H9 (cell line): ENCODE results near the gene DLEC1. TPM values are rescaled to one million over a fixed set of nuclear protein-coding genes. Genes with fewer than 3 reads are reported as not detected.
A peak's percentile ranks its signal among the peaks of the same experiment; 100 is the strongest.

Experiments
- DNase-seq: peaks from one replicate; pipeline ENCODE4 v3.0.0-alpha.2; 2017
- H2AFZ ChIP-seq: one replicate; pipeline ENCODE4 v1.6.1; 2013; ENCODE audit warnings: mild to moderate bottlenecking, low read length, control low read depth, moderate library complexity
- H2AK5ac ChIP-seq: 2 replicates; pipeline ENCODE4 v1.6.1; 2013; ENCODE audit warnings: low read length, control low read depth, mixed read lengths; ENCODE audit not compliant: insufficient read length
- H2BK120ac ChIP-seq: one replicate; pipeline ENCODE4 v1.6.1; 2013; ENCODE audit warnings: low read depth, mild to moderate bottlenecking, low read length, control low read depth, inconsistent platforms; ENCODE audit not compliant: poor library complexity, severe bottlenecking
- H2BK12ac ChIP-seq: 2 replicates; pipeline ENCODE4 v1.6.1; 2013; ENCODE audit warnings: low read length, control low read depth, mixed read lengths, low read depth; ENCODE audit not compliant: insufficient read length
- H2BK15ac ChIP-seq: 2 replicates; pipeline ENCODE4 v1.6.1; 2013; ENCODE audit warnings: low read depth, low read length, control low read depth
- H2BK20ac ChIP-seq: one replicate; pipeline ENCODE4 v1.6.1; 2013; ENCODE audit warnings: low read depth, mild to moderate bottlenecking, low read length, control low read depth, inconsistent platforms; ENCODE audit not compliant: poor library complexity, severe bottlenecking
- H2BK5ac ChIP-seq: 2 replicates; pipeline ENCODE4 v1.6.1; 2013; ENCODE audit warnings: low read length, control low read depth, mixed read lengths; ENCODE audit not compliant: insufficient read length
- H3K14ac ChIP-seq: 2 replicates; pipeline ENCODE4 v1.6.1; 2013; ENCODE audit warnings: low read length, control low read depth; ENCODE audit not compliant: insufficient read depth
- H3K18ac ChIP-seq: 2 replicates; pipeline ENCODE4 v1.6.1; 2013; ENCODE audit warnings: low read depth, mild to moderate bottlenecking, mixed read lengths, low read length, control low read depth; ENCODE audit not compliant: insufficient read length
- H3K23ac ChIP-seq: 2 replicates; pipeline ENCODE4 v1.6.1; 2013; ENCODE audit warnings: low read length, control low read depth, mixed read lengths, low read depth; ENCODE audit not compliant: insufficient read length
- H3K23me2 ChIP-seq: 2 replicates; pipeline ENCODE4 v1.6.1; 2013; ENCODE audit warnings: low read depth, mild to moderate bottlenecking, mixed read lengths, low read length, control low read depth; ENCODE audit not compliant: insufficient read length, poor library complexity, severe bottlenecking
- H3K27ac ChIP-seq: 2 replicates; pipeline ENCODE4 v1.5.1; 2013; ENCODE audit warnings: low read length, control low read depth, mixed read lengths, low read depth; ENCODE audit not compliant: insufficient read length
- H3K27me3 ChIP-seq: 2 replicates; pipeline ENCODE4 v1.6.1; 2013; ENCODE audit warnings: low read length, control low read depth, inconsistent platforms; ENCODE audit not compliant: insufficient read depth
- H3K4ac ChIP-seq: 2 replicates; pipeline ENCODE4 v1.6.1; 2013; ENCODE audit warnings: low read depth, mild to moderate bottlenecking, control low read depth, inconsistent platforms, low read length, moderate library complexity
- H3K4me1 ChIP-seq: 2 replicates; pipeline ENCODE4 v1.6.1; 2013; ENCODE audit warnings: low read length, control low read depth, inconsistent platforms; ENCODE audit not compliant: insufficient read depth
- H3K4me2 ChIP-seq: 2 replicates; pipeline ENCODE4 v1.6.1; 2013; ENCODE audit warnings: low read length, control low read depth, mixed read lengths; ENCODE audit not compliant: insufficient read length, insufficient read depth
- H3K56ac ChIP-seq: 2 replicates; pipeline ENCODE4 v1.6.1; 2013; ENCODE audit warnings: low read depth, mild to moderate bottlenecking, mixed read lengths, low read length, control low read depth; ENCODE audit not compliant: insufficient read length
- H3K79me1 ChIP-seq: 2 replicates; pipeline ENCODE4 v1.6.1; 2013; ENCODE audit warnings: low read depth, mild to moderate bottlenecking, moderate library complexity, low read length, control low read depth, inconsistent platforms; ENCODE audit not compliant: insufficient read depth, poor library complexity, severe bottlenecking
- H3K79me2 ChIP-seq: 2 replicates; pipeline ENCODE4 v1.6.1; 2013; ENCODE audit warnings: low read length, control low read depth, inconsistent platforms; ENCODE audit not compliant: insufficient read depth
- H3K9ac ChIP-seq: 2 replicates; pipeline ENCODE4 v1.6.1; 2013; ENCODE audit warnings: low read length, control low read depth, mixed read lengths; ENCODE audit not compliant: insufficient read length; ENCODE audit errors: extremely low read depth
- H3K9me3 ChIP-seq: one replicate; pipeline ENCODE4 v1.6.1; 2013; ENCODE audit warnings: low read depth, low read length, inconsistent platforms; ENCODE audit not compliant: control insufficient read depth
- H3T11ph ChIP-seq: one replicate; pipeline ENCODE4 v1.6.1; 2013; ENCODE audit warnings: mild to moderate bottlenecking, low read length, control low read depth, inconsistent platforms
- H4K20me1 ChIP-seq: one replicate; pipeline ENCODE4 v1.6.1; 2013; ENCODE audit not compliant: control insufficient read depth, insufficient read length, insufficient read depth
- H4K5ac ChIP-seq: 2 replicates; pipeline ENCODE4 v1.6.1; 2013; ENCODE audit warnings: low read depth, mild to moderate bottlenecking, mixed read lengths, low read length, control low read depth; ENCODE audit not compliant: insufficient read length
- H4K8ac ChIP-seq: replicated peaks from 2 replicates; pipeline ENCODE4 v1.6.1; 2013; ENCODE audit warnings: low read length, control low read depth, mixed read lengths, low read depth; ENCODE audit not compliant: insufficient read length
- H4K91ac ChIP-seq: 2 replicates; pipeline ENCODE4 v1.6.1; 2013; ENCODE audit warnings: low read depth, mild to moderate bottlenecking, moderate library complexity, mixed read lengths, low read length, control low read depth; ENCODE audit not compliant: insufficient read length
- H3K27ac Mint-ChIP-seq, 3 experiments: 2 replicates in 2 of 3; 3 replicates in 1 of 3; pipeline ENCODE4 v1.8.0; 2020 to 2021; ENCODE audit warnings: mixed read lengths in 3 of 3, mild to moderate bottlenecking in 1 of 3, moderate library complexity in 1 of 3
- H3K27me3 Mint-ChIP-seq: 2 replicates; pipeline ENCODE4 v1.8.0; 2021; ENCODE audit warnings: low read depth, mild to moderate bottlenecking, moderate library complexity, mixed read lengths
- H3K36me3 Mint-ChIP-seq, 3 experiments: 2 replicates in 2 of 3; 3 replicates in 1 of 3; pipeline ENCODE4 v1.8.0; 2020 to 2021; ENCODE audit warnings: low read depth in 3 of 3, mixed read lengths in 3 of 3; ENCODE audit not compliant: insufficient read depth in 1 of 3
- H3K4me1 Mint-ChIP-seq, 2 experiments: 2 replicates each; pipeline ENCODE4 v1.8.0; 2020; ENCODE audit warnings: mixed read lengths in 2 of 2
- H3K4me3 Mint-ChIP-seq, 2 experiments: 2 replicates in 1 of 2; 3 replicates in 1 of 2; pipeline ENCODE4 v1.8.0; 2020 to 2021; ENCODE audit warnings: mild to moderate bottlenecking in 2 of 2, mixed read lengths in 2 of 2, moderate library complexity in 1 of 2
- H3K9me3 Mint-ChIP-seq, 2 experiments: 2 replicates in 1 of 2; 3 replicates in 1 of 2; pipeline ENCODE4 v1.8.0; 2020; ENCODE audit warnings: mild to moderate bottlenecking in 2 of 2, mixed read lengths in 2 of 2, moderate library complexity in 1 of 2
- WGBS: extraction: QIAGEN DNeasy Blood & Tissue Kit; methylation state at CpG from one replicate; pipeline ENCODE4 v1.1.7; 2013; ENCODE audit warnings: missing lambda C conversion rate, low lambda C conversion rate, mixed read lengths; ENCODE audit not compliant: insufficient read length; ENCODE audit errors: extremely low coverage; 5-methylcytosine and 5-hydroxymethylcytosine counted together
- total RNA-seq: library from RNA; stranded (reverse); gene quantifications from 2 replicates; pipeline ENCODE4 v1.2.1, GENCODE V29; 2021
- TF ChIP-seq, protein P1 (sequence below): fragments of 200-600 bp; sonication (generic); conservative IDR thresholded peaks from 3 replicates; pipeline ENCODE4 v1.8.0; 2021; ENCODE audit warnings: antibody characterized with exemption, mild to moderate bottlenecking

Gene DLEC1
- total RNA-seq, 1 experiment from 2014 or later, result 2.1 TPM

DNA sequence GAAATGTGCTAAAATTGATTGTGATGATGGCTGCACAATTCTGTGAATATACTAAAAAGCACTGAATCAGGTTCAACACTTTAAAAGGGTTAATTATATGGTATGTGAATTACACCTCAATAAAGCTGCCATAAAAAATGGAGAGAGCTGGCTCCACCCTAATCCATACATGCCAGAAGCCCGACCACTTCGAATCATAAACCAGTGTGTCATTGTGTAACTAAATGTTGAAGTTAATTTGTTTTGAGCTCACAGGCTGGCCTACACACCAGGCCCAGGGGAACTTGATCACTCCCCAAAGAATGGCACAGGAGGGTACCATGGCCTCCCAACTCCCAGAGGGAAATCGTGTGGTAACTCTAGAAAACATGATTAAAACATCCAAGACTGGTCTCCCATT is 23.5 kb upstream of the DLEC1 start:
- H3K27me3 ChIP-seq, result no peaks in the 10 kb centered on the region
- H3K79me2 ChIP-seq, result no peaks in the 10 kb centered on the region
- no peak overlapping the region for H2BK20ac ChIP-seq
- H3K23me2 ChIP-seq, result no peaks in the 10 kb centered on the region
- no peak overlapping the region for H2AK5ac ChIP-seq
- Mint-ChIP-seq H3K36me3 (peaks cover 5 to 39% (median 19%) of the 10 kb centered on the region in 3 experiments; a peak in 6 of 7 replicates), H3K4me3 (no peak overlapping the region), H3K27me3 (no peaks in the 10 kb centered on the region), H3K9me3 (no peaks in the 10 kb centered on the region), H3K27ac (peak overlapping the region in 1 of 3 experiments; percentile 57; a peak in 1 of 7 replicates), H3K4me1 (no peaks in the 10 kb centered on the region)
- no peak for DNase-seq
- TF ChIP-seq, protein P1, sequence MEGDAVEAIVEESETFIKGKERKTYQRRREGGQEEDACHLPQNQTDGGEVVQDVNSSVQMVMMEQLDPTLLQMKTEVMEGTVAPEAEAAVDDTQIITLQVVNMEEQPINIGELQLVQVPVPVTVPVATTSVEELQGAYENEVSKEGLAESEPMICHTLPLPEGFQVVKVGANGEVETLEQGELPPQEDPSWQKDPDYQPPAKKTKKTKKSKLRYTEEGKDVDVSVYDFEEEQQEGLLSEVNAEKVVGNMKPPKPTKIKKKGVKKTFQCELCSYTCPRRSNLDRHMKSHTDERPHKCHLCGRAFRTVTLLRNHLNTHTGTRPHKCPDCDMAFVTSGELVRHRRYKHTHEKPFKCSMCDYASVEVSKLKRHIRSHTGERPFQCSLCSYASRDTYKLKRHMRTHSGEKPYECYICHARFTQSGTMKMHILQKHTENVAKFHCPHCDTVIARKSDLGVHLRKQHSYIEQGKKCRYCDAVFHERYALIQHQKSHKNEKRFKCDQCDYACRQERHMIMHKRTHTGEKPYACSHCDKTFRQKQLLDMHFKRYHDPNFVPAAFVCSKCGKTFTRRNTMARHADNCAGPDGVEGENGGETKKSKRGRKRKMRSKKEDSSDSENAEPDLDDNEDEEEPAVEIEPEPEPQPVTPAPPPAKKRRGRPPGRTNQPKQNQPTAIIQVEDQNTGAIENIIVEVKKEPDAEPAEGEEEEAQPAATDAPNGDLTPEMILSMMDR, result no peak
- no peak overlapping the region for H2BK12ac ChIP-seq
- H4K8ac ChIP-seq, result no peak overlapping the region
- H2BK120ac ChIP-seq, result no peak overlapping the region
- H3K27ac ChIP-seq, result no peak overlapping the region
- no peak overlapping the region for H2BK15ac ChIP-seq
- H2BK5ac ChIP-seq, result no peak overlapping the region
- H3T11ph ChIP-seq, result no peak overlapping the region
- no peak overlapping the region for H3K23ac ChIP-seq
- no peak overlapping the region for H3K18ac ChIP-seq
- WGBS, result no CpG with 5 or more reads among the region's 3 CpGs
- no peak overlapping the region for H2AFZ ChIP-seq
- H4K91ac ChIP-seq, result no peak overlapping the region
- no peak overlapping the region for H3K56ac ChIP-seq
- no peak overlapping the region for H3K14ac ChIP-seq
- H3K79me1 ChIP-seq, result no peaks in the 10 kb centered on the region
- no peaks in the 10 kb centered on the region for H3K4me1 ChIP-seq
- no peak overlapping the region for H3K4ac ChIP-seq
- no peak overlapping the region for H4K5ac ChIP-seq
- H3K4me2 ChIP-seq, result no peak overlapping the region
- H3K9me3 ChIP-seq, result no peaks in the 10 kb centered on the region
- no peak overlapping the region for H3K9ac ChIP-seq
- no peaks in the 10 kb centered on the region for H4K20me1 ChIP-seq
